ENCODE measurements around the gene TARBP1. TPM values are rescaled to one million over a fixed set of nuclear protein-coding genes. Genes with fewer than 3 reads are reported as not detected.

The TARBP1 gene
- total and polyA plus RNA-seq, 2 of the 8 experiments (the other 6 are each of a cell fraction or from before 2014, with no cell fraction given) = 21.9 to 32.3 TPM

GRCh38 chr1:234438579-234438978 is 40.4 kb downstream of the TARBP1 start:
- ChIA-PET CTCF (ENCODE audit: partially characterized antibody) (interaction anchor here (1.0 kb wide), 1 partner anchor 61 kb away, joined by 3 read pairs; no protein-coding TSS in a partner anchor), POLR2A (ENCODE audit: partially characterized antibody) (no interaction called here)
- no peak for TF ChIP-seq POU5F1 (IDR thresholded peaks at IDR 0.05; ENCODE audit: low read depth, low read length)
- TF ChIP-seq POLR2A (IDR thresholded peaks at IDR 0.05; ENCODE audit: control extremely low read depth in 1 of 2, low read depth in 2 of 2, low read length in 2 of 2) = no peak
- TF ChIP-seq ZNF274 (IDR thresholded peaks at IDR 0.05; ENCODE audit: borderline replicate concordance, extremely low read depth, low read length) = no peak
- no peak for TF ChIP-seq SIX5 (IDR thresholded peaks at IDR 0.05; ENCODE audit: low read depth, low read length)
- TF ChIP-seq ASH2L (IDR thresholded peaks at IDR 0.05; ENCODE audit: low read length) = no peak
- TF ChIP-seq FOSL1 (IDR thresholded peaks at IDR 0.05; ENCODE audit: insufficient read depth, low read depth, low read length) = no peak
- no peak for TF ChIP-seq EZH2 (IDR thresholded peaks at IDR 0.05; ENCODE audit: low read depth, low read length, severe bottlenecking)
- TF ChIP-seq CHD2 (IDR thresholded peaks at IDR 0.05; ENCODE audit: low read length) = no peak
- TF ChIP-seq KDM5A (IDR thresholded peaks at IDR 0.05; ENCODE audit: low read length) = no peak
- no peak for TF ChIP-seq SIN3A (conservative IDR thresholded peaks at IDR 0.05 in 1 of 2, IDR thresholded peaks at IDR 0.05 in 1 of 2; ENCODE audit: low read depth in 1 of 2, low read length in 2 of 2)
- no peak for TF ChIP-seq NRF1 (IDR thresholded peaks at IDR 0.05; ENCODE audit: low read depth, low read length)
- TF ChIP-seq BRCA1 (IDR thresholded peaks at IDR 0.05; ENCODE audit: low read depth, low read length) = no peak
- Histone ChIP-seq H3K36me3 (ENCODE audit: control insufficient read depth in 2 of 4, insufficient read depth in 4 of 4, low read length in 3 of 4) (peaks cover 0 to 2% (median 0%) of the 10 kb centered on the region in 4 experiments; a peak in 4 of 8 replicates), H3K4me2 (ENCODE audit: insufficient read depth in 1 of 2, low read depth in 2 of 2, low read length in 2 of 2) (no peak overlapping the region), H3K18ac (ENCODE audit: extremely low read depth, low read length) (no peak overlapping the region), H2BK15ac (ENCODE audit: low read length) (no peak overlapping the region), H4K91ac (replicated peaks; ENCODE audit: insufficient read length, low read length) (no peak overlapping the region), H3K4me1 (replicated peaks in 1 of 4; ENCODE audit: control insufficient read depth in 3 of 4, insufficient read depth in 4 of 4, low read length in 3 of 4) (no peaks in the 10 kb centered on the region), H2BK120ac (replicated peaks; ENCODE audit: low read depth, low read length) (no peak overlapping the region), H3K79me2 (ENCODE audit: control insufficient read depth in 1 of 2, insufficient read depth in 2 of 2, low read length in 2 of 2) (peaks cover 0 to 4% of the 10 kb centered on the region in 2 experiments; a peak in 1 of 4 replicates), H2AFZ (ENCODE audit: low read length) (no peak overlapping the region), H3K56ac (replicated peaks; ENCODE audit: insufficient read length, low read depth, low read length) (no peak overlapping the region), H2BK12ac (ENCODE audit: low read depth, low read length) (no peak overlapping the region), H2AK5ac (ENCODE audit: low read depth, low read length) (no peak overlapping the region), H2BK5ac (ENCODE audit: low read depth, low read length) (no peak overlapping the region), H3K14ac (ENCODE audit: insufficient read length) (no peak overlapping the region), H3K9me3 (ENCODE audit: insufficient read depth in 2 of 2, low read depth in 1 of 2, low read length in 1 of 2) (no peaks in the 10 kb centered on the region), H4K5ac (ENCODE audit: insufficient read length, low read depth, low read length) (no peak overlapping the region), H3K79me1 (ENCODE audit: low read depth, low read length) (peaks cover 3% of the 10 kb centered on the region), H3K23ac (ENCODE audit: insufficient read length) (no peak overlapping the region), H3K27me3 (replicated peaks in 1 of 4; ENCODE audit: control insufficient read depth in 3 of 4, extremely low read depth in 1 of 4, insufficient read depth in 3 of 4, low read length in 3 of 4) (no peaks in the 10 kb centered on the region), H3K4me3 (ENCODE audit: extremely low read depth in 1 of 4, insufficient read depth in 2 of 4, low read depth in 3 of 4, low read length in 4 of 4) (no peak overlapping the region), H3K9ac (replicated peaks in 1 of 4; ENCODE audit: extremely low read depth in 1 of 4, low read depth in 3 of 4, low read length in 3 of 4) (no peak overlapping the region), H3K4ac (replicated peaks; ENCODE audit: insufficient read length, low read depth, low read length) (no peak overlapping the region), H2BK20ac (ENCODE audit: low read length) (no peak overlapping the region), H3K27ac (ENCODE audit: low read depth, low read length) (no peak overlapping the region), H3K23me2 (ENCODE audit: low read depth, low read length) (no peaks in the 10 kb centered on the region), H4K20me1 (replicated peaks in 1 of 2; ENCODE audit: control insufficient read depth in 1 of 2, insufficient read depth in 2 of 2, low read length in 2 of 2) (no peaks in the 10 kb centered on the region), H4K8ac (ENCODE audit: extremely low read depth, insufficient read depth, low read length) (no peak overlapping the region)
- no peak for FAIRE-seq
- 94% methylated on average over 4 of the region's 4 CpGs; no CpG with 5 or more reads in 1 of the 2 experiments for WGBS, 2 experiments (ENCODE audit: extremely low coverage in 1 of 2, insufficient coverage in 1 of 2, insufficient read length in 1 of 2, insufficient replicate concordance in 2 of 2, low coverage in 1 of 2, low lambda C conversion rate in 2 of 2, missing lambda C conversion rate in 1 of 2)
- DNase-seq (ENCODE audit: low read depth in 1 of 2, low spot score in 2 of 2) = no peak
